Activated effector memory CD4-positive, alpha-beta T cell treated with Interleukin-2 at 50 U/mL for 16 hours (primary cell): Measurements from ENCODE around the gene SPRY1.

Experiments used
- DNase-seq: peaks from one replicate; pipeline ENCODE4 v3.0.0-alpha.2; 2020

SPRY1 gene

DNA sequence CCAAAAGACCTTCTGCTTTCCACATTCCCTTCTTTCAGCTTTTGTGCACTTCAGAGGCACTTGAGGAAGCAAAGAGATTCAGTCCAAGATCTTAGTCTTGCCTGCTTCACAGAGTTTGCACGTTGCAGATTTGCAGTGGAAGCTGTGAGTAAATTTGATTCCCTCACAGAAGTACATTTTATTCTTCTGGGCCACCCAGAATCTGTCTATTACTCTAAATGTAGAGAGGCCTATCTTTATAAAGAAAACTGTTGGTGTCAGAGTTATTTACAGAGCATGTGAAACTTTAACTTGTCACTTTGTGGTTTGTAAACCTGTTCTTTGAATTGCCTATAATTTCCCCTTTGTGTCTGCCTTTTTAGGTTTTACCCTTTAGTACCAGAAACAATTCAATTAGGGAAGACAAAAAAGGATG is 15.5 kb downstream of the SPRY1 start:
- no peak for DNase-seq

DNA sequence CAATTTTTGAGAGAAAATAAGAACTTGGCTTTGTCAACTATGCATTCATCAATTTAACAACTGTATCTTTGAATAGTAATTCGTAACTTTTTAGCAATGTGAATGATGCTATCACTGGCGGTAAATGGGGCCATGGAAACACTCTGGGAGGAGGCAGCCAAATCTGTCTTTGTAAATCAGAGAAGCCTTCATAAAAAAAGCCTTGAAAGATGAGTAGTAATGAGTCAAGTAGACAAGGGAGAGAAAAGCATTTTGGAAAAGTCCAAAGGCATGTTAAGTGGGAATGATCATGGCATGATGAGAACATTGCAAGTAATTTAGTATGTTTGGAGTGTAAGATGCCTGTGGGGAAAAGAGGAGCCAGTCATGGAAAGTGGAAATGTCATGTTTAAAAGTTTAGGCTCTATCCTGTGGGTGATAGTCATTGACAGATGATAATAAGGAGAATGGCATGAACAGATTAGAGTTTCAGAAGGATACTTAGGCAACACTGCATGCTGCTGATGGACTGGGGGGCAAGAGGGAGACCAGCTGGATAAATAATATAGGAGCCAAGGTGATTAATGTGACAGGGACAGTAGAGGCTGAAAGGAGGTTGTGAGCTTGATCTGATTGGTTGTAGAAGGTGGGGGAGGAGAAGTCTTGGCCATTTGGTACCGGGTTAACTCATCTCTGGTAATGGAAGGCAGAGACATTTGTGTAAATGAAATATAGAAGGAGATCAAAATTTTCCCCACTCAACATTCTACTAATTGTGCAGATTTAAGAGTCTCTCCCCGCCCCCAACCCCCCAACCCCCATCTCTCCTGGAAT is 16.3 kb downstream of the SPRY1 start:
- DNase-seq = no peak

- no peak for DNase-seq
These were observed 19.0 kb downstream of the SPRY1 start for GRCh38 chr4:123415576-123415975.

DNA sequence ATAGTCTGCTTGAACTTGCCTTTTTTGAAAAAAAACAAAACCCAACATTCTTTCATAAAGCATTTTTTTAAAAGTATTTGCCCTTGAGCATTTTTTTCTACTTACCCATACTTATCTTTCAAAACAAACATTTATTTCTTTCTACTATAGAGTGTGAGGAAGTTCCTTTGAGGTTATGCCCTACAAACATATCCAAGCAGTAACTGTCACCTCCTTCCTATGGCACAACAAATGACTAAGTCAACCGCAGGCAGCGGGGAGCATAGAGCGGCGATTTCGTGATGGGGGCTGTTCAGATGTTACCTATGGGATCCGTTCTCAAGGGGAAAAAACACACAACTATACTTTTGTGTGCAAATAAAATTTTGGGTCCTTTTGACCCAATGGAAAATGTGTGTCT is 19.4 kb downstream of the SPRY1 start:
- DNase-seq = no peak

DNA sequence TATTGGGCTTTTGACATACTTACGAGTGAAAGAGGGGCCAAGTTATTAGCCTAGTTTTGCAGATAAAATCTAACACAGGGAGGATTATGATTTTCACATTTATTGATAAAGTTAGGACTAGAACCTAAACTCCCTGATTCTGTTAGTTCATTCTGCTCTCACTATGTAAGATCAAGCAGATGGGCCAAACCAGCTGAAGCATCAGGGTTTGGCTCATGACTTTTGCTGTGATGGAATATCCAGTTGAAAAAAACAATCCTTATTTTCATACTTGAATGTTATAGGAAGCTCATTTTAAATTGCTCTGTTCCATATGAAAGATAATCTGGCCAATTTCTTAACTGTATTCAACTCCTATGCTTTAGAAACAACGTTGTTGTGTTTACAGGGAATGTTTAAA is 21.2 kb downstream of the SPRY1 start:
- DNase-seq = no peak

- no peak for DNase-seq
These were observed 21.8 kb downstream of the SPRY1 start for GRCh38 chr4:123418351-123418931.

GRCh38 chr4:123419885-123420755 is 23.5 kb downstream of the SPRY1 start:
- DNase-seq = no peak

DNA sequence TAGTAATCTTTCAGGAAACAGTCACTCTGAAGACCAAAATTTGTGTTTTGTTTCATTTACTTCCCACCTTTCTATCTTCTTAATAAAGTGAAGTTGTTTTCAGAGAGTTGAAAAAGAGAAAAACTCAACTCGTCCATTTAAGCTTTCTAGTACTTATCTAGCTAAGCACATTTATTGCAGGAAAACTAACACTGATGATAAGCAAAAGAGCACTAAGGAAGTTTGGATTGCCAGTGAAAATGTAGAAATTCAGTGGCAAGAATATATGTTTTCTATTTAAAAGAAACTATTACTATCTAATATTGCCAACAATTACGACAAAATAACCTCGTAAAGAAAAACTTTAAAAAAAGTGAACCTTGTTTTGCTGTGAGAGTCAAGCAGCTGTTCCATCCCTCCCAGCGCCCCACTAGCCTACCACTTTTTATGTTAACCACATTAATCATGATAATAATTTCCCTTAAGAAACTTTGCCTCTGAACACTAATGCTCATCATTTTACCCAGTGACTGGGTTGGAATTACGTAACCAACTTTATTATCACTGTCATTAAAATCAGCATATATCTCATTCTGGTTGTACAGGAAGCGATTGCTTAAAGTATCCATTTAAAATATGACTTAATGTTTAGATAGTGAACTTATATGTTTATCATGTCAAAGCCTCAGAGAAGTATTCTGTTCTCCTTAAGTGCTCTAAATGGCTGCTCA is 24.8 kb downstream of the SPRY1 start:
- DNase-seq = no peak

- no peak for DNase-seq
These were observed 25.6 kb downstream of the SPRY1 start for GRCh38 chr4:123421937-123422781.

GRCh38 chr4:123423819-123424218 is 27.2 kb downstream of the SPRY1 start:
- DNase-seq = no peak

- DNase-seq = no peak
These were observed 31.4 kb downstream of the SPRY1 start for GRCh38 chr4:123427951-123428350.

DNA sequence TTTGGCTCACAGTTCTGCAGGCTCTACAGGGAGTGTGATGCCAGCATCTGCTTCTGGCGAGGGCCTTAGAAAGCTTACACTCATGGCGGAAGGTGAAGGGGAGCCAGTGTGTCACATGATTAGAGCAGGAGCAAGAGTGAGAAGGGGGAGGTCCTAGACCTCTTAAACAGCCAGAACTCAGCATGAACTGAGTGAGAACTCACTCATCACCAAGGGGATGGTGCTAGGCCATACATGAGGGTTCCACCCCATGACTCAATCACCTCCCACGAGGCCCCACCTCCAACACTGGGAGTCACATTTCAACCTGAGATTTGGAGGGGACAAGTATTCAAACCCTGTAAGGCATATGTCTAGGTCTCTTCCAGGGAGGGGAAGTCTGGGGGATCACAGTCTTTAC is 33.4 kb downstream of the SPRY1 start:
- no peak for DNase-seq

- no peak for DNase-seq
These were observed 33.9 kb downstream of the SPRY1 start for GRCh38 chr4:123430501-123430900.

- DNase-seq = no peak
These were observed 37.0 kb downstream of the SPRY1 start for GRCh38 chr4:123433573-123433972.

- no peak for DNase-seq
These were observed 37.4 kb downstream of the SPRY1 start for GRCh38 chr4:123433976-123434375.

GRCh38 chr4:123435246-123436113 is 38.9 kb downstream of the SPRY1 start:
- DNase-seq = no peak

GRCh38 chr4:123438031-123438430 is 41.4 kb downstream of the SPRY1 start:
- DNase-seq = no peak

DNA sequence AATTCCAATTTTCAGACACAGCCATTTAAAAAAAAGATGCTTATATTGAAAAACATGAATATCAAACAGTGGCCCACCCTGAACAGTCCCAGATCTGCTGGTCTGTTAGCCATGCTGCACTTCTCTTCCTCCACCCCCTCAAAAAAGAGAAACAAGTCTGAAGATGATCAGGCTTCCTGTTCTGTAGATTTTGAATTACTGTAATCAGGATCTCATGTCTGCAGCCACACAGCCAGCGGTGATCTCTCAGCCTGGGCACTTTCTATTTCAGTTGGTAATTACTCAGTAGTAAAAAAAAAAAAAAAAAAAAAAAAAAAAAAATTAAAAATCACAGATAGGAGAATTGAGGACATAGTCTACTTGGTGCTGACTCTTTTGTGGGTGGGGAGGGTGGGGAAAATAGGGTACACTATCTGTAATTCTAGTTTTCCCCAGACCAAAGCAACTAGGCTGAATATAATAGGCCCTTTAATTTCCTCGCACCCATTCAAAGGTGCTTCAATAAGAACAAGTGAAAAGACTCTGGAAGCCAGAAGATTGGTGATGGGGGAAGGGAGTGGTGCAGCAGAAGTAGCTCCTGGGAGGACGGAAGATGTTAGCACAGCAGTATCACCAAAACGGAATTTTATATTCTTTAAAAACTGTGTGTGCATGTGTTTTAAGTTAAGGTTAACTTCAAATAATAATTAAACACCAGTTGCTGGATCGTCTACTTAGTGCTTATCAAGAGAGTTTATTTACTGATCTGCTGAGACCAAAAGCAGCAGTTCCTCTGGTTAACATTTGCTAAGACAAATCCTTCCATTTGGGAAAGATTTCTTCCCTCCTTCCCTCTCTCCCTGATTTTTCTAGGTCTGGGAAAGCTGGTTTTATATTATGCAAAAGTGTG is 47.0 kb downstream of the SPRY1 start:
- DNase-seq = no peak

DNA sequence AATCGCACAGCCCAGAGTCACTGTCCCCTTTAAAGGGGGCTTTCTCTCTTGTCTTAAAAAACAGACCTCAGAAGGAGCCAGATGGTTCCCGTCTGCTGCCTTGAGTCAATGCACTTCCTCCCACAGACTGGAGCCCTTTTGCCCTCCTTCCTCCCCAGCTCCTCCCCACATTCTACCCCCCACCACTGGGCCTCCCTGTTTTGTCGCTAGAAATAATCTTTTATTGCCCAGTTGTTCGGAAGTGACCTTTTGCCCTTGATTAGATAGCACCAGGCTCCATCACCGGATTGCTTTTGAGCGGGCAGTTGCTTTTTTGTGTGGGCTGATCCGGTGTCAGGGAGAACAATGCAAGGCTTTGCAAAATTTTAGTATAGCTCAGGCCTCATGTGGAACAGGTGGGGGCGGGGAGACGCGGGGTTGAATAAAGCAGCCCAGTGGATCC is 47.7 kb downstream of the SPRY1 start:
- DNase-seq = no peak
